GM23338 (cell line): ENCODE measurements around the gene TFAP2B. TPM values are rescaled to one million over a fixed set of nuclear protein-coding genes. Genes with fewer than 3 reads are reported as not detected.

Experiments used
- CREB1 ChIP-seq: fragments of 250-450 bp; sonication (Bioruptor Pico); IDR thresholded peaks from 2 replicates; pipeline ENCODE4 v1.5.0; 2020; ENCODE audit warnings: low read depth, mild to moderate bottlenecking, moderate library complexity
- EZH2phosphoT487 ChIP-seq: fragments of 200-600 bp; sonication (generic); IDR thresholded peaks from one replicate; pipeline ENCODE4 v1.8.1; 2018; ENCODE audit warnings: antibody characterized with exemption; ENCODE audit not compliant: unreplicated experiment
- POLR2AphosphoS5 ChIP-seq: IDR thresholded peaks from 2 replicates; pipeline ENCODE4 v1.6.1; 2016; ENCODE audit warnings: antibody characterized with exemption, low read depth
- STAT1 ChIP-seq: IDR thresholded peaks from one replicate; pipeline ENCODE4 v1.6.1; 2016; ENCODE audit warnings: antibody characterized with exemption; ENCODE audit not compliant: unreplicated experiment
- ZNF114 ChIP-seq: fragments of 250-450 bp; sonication (Bioruptor Pico); IDR thresholded peaks from 2 replicates; pipeline ENCODE4 v1.5.0; 2020; ENCODE audit warnings: mild to moderate bottlenecking, moderate library complexity
- ZNF331 ChIP-seq: fragments of 250-450 bp; sonication (Bioruptor Pico); IDR thresholded peaks from 2 replicates; pipeline ENCODE4 v1.5.0; 2020; ENCODE audit warnings: low read depth, mild to moderate bottlenecking, moderate library complexity
- polyA plus RNA-seq: library from polyadenylated mRNA; unstranded; fragments of >200 nt; fragmentation: Nextera tagmentation; extraction: Ambion mirVana; gene quantifications from 2 replicates; pipeline ENCODE4 v1.2.1, GENCODE V29; 2016
- total RNA-seq: library from RNA; depleted of rRNA; stranded (reverse); fragments of >200 nt; shearing (Covaris generic); gene quantifications from 2 replicates; pipeline ENCODE4 v1.2.3, GENCODE V29; 2014
- TF ChIP-seq, protein P1 (sequence below): fragments of 250-450 bp; sonication (Bioruptor Pico); IDR thresholded peaks from 2 replicates; pipeline ENCODE4 v1.5.0; 2020; ENCODE audit warnings: mild to moderate bottlenecking, moderate library complexity
- TF ChIP-seq, protein P2 (sequence below): IDR thresholded peaks from one replicate; pipeline ENCODE4 v1.6.1; 2018; ENCODE audit warnings: antibody characterized with exemption; ENCODE audit not compliant: unreplicated experiment
- TF ChIP-seq, protein P3 (sequence below), 2 experiments: fragments of 200-600 bp in 1 of 2; sonication (generic) in 1 of 2; conservative IDR thresholded peaks; 2 replicates each; pipeline versions ENCODE4 v1.5.1 to v1.6.1; 2016 to 2017; ENCODE audit warnings: antibody characterized with exemption in 2 of 2, low read depth in 2 of 2, mild to moderate bottlenecking in 2 of 2, moderate library complexity in 1 of 2

Gene TFAP2B
- total and polyA plus RNA-seq, 2 experiments from 2014 or later, result not detected

DNA sequence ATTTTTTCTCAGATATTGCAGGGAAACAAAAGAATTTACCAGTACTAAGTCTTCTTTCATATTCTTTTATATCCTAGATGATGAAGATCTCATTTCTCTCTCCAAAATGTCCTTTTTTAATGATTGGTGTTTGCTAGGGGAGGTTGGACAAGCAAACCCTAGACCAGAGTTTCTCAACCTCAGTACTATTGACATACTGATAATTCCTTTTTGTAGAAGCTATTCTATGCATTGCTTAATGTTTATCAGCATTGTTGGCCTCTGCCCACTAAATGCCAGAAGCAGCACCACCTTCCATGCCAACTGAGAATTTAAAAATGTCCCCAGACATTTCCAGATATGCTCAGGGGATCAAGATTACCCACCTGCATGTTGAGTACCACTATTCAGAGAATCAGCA lies 14.4 kb upstream of the TFAP2B start (continued):
- TF ChIP-seq, protein P1, sequence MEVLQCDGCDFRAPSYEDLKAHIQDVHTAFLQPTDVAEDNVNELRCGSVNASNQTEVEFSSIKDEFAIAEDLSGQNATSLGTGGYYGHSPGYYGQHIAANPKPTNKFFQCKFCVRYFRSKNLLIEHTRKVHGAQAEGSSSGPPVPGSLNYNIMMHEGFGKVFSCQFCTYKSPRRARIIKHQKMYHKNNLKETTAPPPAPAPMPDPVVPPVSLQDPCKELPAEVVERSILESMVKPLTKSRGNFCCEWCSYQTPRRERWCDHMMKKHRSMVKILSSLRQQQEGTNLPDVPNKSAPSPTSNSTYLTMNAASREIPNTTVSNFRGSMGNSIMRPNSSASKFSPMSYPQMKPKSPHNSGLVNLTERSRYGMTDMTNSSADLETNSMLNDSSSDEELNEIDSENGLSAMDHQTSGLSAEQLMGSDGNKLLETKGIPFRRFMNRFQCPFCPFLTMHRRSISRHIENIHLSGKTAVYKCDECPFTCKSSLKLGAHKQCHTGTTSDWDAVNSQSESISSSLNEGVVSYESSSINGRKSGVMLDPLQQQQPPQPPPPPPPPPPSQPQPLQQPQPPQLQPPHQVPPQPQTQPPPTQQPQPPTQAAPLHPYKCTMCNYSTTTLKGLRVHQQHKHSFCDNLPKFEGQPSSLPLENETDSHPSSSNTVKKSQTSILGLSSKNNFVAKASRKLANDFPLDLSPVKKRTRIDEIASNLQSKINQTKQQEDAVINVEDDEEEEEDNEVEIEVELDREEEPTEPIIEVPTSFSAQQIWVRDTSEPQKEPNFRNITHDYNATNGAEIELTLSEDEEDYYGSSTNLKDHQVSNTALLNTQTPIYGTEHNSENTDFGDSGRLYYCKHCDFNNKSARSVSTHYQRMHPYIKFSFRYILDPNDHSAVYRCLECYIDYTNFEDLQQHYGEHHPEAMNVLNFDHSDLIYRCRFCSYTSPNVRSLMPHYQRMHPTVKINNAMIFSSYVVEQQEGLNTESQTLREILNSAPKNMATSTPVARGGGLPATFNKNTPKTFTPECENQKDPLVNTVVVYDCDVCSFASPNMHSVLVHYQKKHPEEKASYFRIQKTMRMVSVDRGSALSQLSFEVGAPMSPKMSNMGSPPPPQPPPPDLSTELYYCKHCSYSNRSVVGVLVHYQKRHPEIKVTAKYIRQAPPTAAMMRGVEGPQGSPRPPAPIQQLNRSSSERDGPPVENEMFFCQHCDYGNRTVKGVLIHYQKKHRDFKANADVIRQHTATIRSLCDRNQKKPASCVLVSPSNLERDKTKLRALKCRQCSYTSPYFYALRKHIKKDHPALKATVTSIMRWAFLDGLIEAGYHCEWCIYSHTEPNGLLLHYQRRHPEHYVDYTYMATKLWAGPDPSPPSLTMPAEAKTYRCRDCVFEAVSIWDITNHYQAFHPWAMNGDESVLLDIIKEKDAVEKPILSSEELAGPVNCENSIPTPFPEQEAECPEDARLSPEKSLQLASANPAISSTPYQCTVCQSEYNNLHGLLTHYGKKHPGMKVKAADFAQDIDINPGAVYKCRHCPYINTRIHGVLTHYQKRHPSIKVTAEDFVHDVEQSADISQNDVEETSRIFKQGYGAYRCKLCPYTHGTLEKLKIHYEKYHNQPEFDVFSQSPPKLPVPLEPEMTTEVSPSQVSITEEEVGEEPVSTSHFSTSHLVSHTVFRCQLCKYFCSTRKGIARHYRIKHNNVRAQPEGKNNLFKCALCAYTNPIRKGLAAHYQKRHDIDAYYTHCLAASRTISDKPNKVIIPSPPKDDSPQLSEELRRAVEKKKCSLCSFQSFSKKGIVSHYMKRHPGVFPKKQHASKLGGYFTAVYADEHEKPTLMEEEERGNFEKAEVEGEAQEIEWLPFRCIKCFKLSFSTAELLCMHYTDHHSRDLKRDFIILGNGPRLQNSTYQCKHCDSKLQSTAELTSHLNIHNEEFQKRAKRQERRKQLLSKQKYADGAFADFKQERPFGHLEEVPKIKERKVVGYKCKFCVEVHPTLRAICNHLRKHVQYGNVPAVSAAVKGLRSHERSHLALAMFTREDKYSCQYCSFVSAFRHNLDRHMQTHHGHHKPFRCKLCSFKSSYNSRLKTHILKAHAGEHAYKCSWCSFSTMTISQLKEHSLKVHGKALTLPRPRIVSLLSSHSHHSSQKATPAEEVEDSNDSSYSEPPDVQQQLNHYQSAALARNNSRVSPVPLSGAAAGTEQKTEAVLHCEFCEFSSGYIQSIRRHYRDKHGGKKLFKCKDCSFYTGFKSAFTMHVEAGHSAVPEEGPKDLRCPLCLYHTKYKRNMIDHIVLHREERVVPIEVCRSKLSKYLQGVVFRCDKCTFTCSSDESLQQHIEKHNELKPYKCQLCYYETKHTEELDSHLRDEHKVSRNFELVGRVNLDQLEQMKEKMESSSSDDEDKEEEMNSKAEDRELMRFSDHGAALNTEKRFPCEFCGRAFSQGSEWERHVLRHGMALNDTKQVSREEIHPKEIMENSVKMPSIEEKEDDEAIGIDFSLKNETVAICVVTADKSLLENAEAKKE (CRISPR knock-in tag), result no peak
- TF ChIP-seq EZH2phosphoT487 (no peak), CREB1 (CRISPR knock-in tag) (no peak), STAT1 (no peak), ZNF114 (no peak), POLR2AphosphoS5 (no peak), ZNF331 (CRISPR knock-in tag) (no peak)
- TF ChIP-seq, protein P2, sequence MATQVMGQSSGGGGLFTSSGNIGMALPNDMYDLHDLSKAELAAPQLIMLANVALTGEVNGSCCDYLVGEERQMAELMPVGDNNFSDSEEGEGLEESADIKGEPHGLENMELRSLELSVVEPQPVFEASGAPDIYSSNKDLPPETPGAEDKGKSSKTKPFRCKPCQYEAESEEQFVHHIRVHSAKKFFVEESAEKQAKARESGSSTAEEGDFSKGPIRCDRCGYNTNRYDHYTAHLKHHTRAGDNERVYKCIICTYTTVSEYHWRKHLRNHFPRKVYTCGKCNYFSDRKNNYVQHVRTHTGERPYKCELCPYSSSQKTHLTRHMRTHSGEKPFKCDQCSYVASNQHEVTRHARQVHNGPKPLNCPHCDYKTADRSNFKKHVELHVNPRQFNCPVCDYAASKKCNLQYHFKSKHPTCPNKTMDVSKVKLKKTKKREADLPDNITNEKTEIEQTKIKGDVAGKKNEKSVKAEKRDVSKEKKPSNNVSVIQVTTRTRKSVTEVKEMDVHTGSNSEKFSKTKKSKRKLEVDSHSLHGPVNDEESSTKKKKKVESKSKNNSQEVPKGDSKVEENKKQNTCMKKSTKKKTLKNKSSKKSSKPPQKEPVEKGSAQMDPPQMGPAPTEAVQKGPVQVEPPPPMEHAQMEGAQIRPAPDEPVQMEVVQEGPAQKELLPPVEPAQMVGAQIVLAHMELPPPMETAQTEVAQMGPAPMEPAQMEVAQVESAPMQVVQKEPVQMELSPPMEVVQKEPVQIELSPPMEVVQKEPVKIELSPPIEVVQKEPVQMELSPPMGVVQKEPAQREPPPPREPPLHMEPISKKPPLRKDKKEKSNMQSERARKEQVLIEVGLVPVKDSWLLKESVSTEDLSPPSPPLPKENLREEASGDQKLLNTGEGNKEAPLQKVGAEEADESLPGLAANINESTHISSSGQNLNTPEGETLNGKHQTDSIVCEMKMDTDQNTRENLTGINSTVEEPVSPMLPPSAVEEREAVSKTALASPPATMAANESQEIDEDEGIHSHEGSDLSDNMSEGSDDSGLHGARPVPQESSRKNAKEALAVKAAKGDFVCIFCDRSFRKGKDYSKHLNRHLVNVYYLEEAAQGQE, result no peak
- TF ChIP-seq, protein P3, sequence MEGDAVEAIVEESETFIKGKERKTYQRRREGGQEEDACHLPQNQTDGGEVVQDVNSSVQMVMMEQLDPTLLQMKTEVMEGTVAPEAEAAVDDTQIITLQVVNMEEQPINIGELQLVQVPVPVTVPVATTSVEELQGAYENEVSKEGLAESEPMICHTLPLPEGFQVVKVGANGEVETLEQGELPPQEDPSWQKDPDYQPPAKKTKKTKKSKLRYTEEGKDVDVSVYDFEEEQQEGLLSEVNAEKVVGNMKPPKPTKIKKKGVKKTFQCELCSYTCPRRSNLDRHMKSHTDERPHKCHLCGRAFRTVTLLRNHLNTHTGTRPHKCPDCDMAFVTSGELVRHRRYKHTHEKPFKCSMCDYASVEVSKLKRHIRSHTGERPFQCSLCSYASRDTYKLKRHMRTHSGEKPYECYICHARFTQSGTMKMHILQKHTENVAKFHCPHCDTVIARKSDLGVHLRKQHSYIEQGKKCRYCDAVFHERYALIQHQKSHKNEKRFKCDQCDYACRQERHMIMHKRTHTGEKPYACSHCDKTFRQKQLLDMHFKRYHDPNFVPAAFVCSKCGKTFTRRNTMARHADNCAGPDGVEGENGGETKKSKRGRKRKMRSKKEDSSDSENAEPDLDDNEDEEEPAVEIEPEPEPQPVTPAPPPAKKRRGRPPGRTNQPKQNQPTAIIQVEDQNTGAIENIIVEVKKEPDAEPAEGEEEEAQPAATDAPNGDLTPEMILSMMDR (conservative IDR thresholded peaks at IDR 0.05; ENCODE audit: low read depth in 2 of 2), result no peak
